ENCODE results near the gene CCDC9B. TPM values are rescaled to one million over a fixed set of nuclear protein-coding genes. Genes with fewer than 3 reads are reported as not detected.
A peak's percentile ranks its signal among the peaks of the same experiment; 100 is the strongest.

CCDC9B gene
- 6.5 and 13.3 TPM in 2 replicates for total RNA-seq

DNA sequence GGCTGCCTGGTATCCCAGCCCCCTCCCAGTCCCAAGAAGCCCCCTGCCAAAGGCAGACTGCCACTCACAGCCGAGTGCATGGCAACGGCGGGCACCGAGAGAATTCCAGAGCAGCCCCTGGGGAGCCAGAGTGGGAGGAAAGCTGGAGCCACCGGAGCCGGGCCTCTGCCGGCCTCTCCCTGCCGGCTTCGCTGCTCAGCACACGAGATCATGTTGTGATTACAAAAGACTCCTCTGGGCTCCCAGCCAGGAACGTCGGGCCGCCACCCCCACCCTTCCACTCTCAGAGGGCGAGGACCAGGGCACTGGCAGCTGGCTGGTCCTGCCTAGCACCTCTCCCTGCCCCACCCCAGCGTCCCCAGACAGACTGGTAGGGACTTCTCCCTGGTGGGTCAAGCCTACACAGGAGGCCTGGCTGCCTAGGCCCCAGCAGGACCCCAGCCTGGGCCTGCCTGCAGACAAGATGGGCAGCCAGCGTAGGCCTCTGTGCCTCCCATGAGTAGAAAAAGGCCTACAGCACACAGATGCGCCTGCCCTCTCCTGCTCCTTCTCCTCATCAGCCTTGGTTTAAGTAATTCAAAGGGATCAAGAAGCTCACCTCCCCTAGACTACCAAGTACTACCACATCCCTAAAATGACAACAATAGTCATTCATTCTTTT, at the start of gene CCDC9B:
Gene CCDC9B, minus strand, starts transcription at position 200 of the 661 bp plus-strand sequence. Its CDS starts 120 bp downstream, at position 80.
- peak; percentile 64 to 89 for DNase-seq (ENCODE audit: low read depth in 2 of 2)

DNA sequence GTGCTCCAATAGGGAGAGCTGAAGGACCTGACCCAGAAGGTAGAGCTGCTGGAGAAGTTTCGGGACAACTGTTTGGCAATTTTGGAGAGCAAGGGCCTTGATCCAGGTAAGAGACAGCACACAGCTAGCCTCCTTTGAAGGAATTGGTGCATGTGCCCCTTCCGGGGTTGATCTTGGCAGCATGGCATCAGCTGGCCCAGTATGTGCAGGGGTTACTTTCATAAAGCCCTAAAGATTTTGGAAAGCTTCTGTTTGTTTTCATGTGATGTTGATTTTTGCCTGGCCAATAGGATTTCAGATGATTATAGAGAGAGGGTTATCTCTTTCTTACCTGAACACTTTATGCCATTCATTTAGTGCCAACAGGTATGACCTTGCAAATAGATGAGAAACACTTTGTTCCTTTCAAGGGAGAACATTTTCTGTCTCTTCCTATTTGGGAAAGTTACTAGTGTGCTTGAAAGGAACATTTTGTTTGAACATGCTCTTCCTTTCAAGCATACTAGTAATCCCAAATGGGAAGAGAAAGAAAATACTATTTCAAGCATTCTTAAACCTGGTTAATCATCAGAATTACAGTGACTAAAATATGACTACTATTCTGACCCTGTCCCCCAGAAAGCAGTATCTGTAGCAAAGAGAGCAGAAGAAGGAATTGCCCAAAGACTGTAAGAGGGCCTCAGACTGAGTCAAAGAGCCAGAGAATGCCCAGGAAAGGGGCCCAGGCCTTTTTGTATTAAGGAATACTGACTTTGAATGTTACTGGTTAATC, 49.3 kb upstream of the CCDC9B start:
- DNase-seq (ENCODE audit: low read depth in 2 of 2): no peak

DNA sequence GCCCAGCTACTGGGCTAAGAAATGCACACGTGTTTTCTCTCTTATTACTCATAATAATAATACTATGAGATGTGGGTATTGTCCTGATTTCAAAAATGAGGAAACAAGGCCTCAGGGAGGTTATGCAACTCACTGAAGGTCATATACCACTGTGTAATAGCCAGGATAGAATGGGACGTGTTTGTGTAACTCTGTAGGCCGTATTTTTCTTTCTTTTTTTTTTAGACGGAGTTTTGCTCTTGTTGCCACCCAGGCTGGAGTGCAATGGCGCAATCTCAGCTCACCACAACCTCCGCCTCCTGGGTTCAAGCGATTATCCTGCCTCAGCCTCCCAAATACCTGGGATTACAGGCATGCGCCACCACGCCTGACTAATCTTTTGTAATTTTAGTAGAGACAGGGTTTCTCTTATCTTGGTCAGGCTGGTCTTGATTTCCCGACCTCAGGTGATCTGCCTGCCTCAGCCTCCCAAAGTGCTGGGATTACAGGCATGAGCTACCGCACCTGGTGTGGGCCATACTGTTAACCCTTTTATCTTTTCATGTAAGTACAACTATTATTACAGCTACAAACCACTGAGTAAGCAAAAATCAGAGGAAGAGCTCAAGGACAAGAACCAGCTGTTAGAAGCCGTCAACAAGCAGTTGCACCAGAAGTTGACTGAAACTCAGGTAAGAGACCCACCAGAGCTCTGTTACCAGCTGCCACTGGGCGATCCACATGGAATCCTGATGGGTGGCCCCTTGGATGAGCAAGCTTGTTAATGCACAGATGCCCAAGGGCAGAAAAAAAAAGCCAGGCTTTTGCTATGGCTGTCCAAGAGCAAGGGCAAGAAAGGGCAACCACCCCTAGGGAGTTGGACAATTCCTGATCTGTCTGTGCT, 48.4 kb upstream of the CCDC9B start:
- peak in 1 of 2 donors; percentile 9 for DNase-seq (ENCODE audit: low read depth in 2 of 2)

DNA sequence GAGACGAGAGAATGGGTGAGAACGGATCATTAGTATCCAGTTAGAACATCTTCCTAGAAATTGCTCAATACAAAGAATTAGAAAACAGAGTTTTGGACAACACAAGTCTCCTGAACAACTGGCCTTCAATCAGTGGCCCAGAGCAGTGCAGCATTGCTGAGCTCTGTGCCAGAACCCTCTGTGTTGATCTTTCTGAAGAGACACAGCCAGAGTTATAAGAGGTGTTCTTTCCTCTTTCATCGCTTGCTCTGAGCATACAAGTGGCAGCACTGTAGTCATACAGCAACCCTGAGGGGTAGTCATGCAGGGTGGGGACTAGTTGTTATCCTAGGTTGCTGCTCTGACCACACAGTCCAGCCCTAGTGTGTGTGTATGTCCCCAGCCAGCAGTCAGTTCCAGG, 45.7 kb upstream of the CCDC9B start:
- DNase-seq (ENCODE audit: low read depth in 2 of 2): no peak

DNA sequence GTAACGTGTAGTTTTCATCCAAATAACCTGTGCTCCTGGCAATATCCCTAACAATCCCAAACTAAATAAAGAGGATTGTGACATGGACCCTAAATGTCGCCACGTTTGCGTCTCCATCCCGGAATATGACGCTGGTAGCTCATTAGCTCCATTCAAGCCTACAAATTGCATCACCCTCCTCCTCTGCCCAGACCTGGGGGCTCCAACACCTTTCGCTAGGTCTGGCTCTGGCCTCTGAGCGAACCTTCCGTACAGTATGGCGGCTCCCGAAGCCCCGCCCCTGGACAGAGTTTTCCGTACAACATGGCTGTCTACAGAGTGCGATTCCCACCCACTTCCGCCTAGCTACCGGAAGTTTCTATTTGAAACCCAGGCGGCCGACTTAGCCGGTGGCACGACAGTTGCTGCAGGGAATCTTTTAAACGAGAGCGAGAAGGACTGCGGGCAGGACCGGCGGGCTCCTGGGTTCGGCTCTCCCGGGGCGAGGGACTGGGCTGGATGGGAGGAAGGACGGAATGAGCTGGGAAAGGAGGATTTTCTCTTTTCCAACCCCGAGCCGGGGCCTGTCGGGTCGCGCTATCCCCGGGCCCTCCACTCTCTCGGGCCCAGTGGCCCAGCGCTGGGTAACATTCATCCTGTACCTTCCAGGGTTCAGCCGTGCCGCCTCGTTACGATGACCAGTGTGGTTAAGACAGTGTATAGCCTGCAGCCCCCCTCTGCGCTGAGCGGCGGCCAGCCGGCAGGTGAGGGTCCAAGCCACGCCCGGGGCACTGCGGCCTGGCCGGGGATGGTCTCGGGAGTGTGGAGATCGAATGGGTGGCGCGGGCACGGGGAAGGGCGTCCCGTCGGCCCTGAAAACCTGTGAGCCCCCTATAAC, 42.1 kb upstream of the CCDC9B start, which contains the start of gene KNSTRN:
Gene KNSTRN, plus strand, starts transcription at position 142 of the 877 bp plus-strand sequence. Its CDS starts 115 bp downstream, at position 257.
- DNase-seq (ENCODE audit: low read depth in 2 of 2): peak; percentile 88 to 93

GRCh38 chr15:40381818-40382529, 41.2 kb upstream of the CCDC9B start:
- no peak for DNase-seq (ENCODE audit: low read depth in 2 of 2)

GRCh38 chr15:40380636-40381035, 39.9 kb upstream of the CCDC9B start:
- no peak for DNase-seq (ENCODE audit: low read depth in 2 of 2)

- DNase-seq (ENCODE audit: low read depth in 2 of 2): peak; percentile 57 to 85
Observed at GRCh38 chr15:40379853-40380252, 39.1 kb upstream of the CCDC9B start.

DNA sequence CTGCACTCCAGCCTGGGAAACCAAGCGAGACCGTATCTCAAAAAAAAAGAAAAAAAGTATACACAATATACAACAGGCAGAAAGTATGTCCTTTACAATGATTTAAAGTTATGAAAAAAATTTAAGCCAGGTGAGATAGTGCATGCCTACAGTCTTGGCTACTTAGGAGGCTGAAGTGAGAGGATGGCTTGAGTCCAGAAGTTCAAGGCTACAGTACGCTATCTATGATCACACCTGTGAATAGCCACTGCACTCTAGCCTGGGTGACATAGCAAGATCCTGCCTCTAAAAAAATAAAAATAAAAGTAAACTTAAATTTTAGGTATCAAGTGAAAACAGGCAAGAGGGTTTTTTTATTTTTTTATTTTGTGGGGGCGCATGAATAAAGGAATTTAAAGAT, 38.6 kb upstream of the CCDC9B start:
- no peak for DNase-seq (ENCODE audit: low read depth in 2 of 2)

- no peak for DNase-seq (ENCODE audit: low read depth in 2 of 2)
Observed at GRCh38 chr15:40377606-40378005, 36.9 kb upstream of the CCDC9B start.

GRCh38 chr15:40372981-40373380, 32.2 kb upstream of the CCDC9B start:
- DNase-seq (ENCODE audit: low read depth in 2 of 2): peak in 1 of 2 donors; percentile 48

GRCh38 chr15:40369971-40370370, 29.2 kb upstream of the CCDC9B start:
- no peak for DNase-seq (ENCODE audit: low read depth in 2 of 2)

GRCh38 chr15:40369474-40369869, 28.7 kb upstream of the CCDC9B start:
- no peak for DNase-seq (ENCODE audit: low read depth in 2 of 2)

GRCh38 chr15:40368719-40369473, 28.2 kb upstream of the CCDC9B start:
- DNase-seq (ENCODE audit: low read depth in 2 of 2): no peak

DNA sequence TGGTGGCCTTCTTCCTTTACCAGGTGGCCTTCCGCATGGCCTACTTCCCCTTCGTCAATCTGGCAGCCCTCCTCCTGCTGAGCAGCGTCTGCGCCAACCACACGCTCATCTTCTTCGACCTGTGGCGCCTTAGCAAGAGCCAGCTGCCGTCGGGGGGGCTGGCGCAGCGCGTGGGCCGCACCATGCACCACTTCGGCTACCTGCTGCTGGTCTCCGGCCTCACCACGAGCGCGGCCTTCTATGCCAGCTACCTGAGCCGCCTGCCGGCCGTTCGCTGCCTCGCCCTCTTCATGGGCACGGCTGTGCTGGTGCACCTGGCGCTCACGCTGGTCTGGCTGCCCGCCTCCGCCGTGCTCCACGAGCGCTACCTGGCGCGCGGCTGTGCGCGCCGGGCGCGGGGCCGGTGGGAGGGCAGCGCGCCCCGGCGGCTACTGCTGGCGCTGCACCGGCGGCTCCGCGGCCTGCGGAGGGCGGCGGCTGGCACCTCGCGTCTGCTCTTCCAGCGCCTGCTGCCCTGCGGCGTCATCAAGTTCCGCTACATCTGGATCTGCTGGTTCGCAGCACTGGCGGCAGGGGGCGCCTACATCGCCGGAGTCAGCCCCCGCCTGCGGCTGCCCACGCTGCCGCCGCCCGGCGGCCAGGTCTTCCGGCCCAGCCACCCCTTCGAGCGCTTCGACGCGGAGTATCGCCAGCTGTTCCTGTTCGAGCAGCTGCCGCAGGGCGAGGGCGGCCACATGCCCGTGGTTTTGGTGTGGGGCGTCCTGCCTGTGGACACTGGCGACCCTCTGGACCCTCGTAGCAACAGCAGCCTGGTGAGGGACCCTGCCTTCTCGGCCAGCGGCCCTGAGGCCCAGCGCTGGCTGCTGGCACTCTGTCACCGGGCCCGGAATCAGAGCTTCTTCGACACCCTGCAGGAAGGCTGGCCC, 27.2 kb upstream of the CCDC9B start:
- DNase-seq (ENCODE audit: low read depth in 2 of 2): peak; percentile 73 to 93

DNA sequence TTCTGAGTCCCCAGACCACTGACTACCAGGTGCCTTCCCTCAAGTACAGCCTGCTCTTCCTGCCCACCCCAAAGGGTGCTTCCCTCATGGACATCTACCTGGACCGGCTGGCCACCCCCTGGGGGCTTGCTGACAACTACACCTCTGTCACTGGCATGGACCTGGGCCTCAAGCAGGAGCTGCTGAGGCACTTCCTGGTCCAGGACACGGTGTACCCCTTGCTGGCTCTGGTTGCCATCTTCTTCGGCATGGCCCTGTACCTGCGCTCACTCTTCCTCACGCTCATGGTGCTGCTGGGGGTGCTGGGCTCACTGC, 26.6 kb upstream of the CCDC9B start:
- DNase-seq (ENCODE audit: low read depth in 2 of 2): no peak

DNA sequence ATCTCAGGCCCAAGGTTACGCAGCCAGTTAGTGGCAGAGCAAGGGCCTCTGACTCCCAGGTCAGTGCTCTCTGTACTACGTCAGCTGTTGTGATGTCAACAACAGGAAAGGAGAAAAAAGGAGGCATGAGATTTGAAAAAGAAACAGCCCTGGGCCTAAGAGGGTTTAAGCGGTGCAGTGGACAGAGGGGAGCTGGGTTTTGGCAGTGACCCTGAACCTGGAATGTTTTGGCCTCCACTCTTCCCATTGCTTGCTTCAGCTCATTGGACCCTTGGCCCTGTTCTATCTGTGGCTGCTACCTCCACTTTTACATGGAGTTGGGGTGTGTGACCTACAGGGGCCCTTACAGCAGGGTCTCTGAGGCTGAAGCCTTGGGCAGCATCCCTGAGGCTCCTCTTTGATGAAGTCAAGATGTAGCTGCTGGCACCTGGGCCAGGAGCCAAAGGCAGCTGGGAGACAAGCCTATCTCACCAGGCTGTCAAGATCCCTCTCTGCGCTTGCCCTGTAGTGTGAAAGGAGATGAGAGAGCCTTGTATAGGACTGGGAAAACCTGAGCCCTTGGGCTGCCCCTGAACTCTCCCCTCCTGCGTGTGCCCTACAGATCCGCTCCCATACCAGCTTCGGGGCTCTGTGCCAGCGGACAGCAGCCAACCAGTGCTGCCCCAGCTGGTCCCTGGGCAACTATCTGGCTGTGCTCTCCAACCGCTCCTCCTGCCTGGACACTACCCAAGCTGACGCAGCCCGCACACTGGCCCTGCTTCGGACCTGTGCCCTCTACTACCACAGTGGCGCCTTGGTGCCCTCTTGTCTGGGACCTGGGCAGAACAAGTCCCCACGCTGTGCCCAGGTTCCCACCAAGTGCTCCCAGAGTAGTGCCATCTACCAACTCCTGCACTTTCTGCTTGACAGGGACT, 26.0 kb upstream of the CCDC9B start:
- no peak for DNase-seq (ENCODE audit: low read depth in 2 of 2)
